ENCODE data around the gene BHLHE23.

DNA sequence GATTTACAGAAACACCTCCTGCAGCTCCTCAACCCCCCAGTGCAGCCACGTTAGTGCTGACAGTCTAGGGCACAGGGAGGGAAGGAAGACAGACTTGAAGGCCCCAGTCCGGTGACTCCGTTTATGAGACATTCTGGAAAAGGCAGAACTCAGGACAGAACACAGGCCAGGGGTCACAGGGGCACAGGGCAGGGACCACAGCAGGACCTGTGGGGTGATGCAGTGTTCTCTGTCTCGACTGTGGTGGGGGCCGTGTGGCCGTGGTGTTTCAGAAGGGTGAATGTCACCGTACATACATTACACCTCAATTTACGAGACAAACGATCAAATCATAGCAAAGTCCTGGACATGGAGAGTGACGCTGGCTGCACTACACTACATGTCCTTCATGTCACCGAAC lies 11.3 kb downstream of the BHLHE23 start:
- TF ChIP-seq SIN3A (IDR thresholded peaks at IDR 0.05; ENCODE audit: borderline replicate concordance, insufficient read depth, low read length), result no peak
- TF ChIP-seq POLR2AphosphoS5 (IDR thresholded peaks at IDR 0.05; ENCODE audit: low read depth, low read length), result no peak
